Measurements from ENCODE around the gene CHCHD6.

- no peak for TF ChIP-seq POLR2AphosphoS5 (IDR thresholded peaks at IDR 0.05; ENCODE audit: low read depth, low read length)
- TF ChIP-seq SIN3A (IDR thresholded peaks at IDR 0.05; ENCODE audit: borderline replicate concordance, insufficient read depth, low read length) = no peak
Observed at GRCh38 chr3:126832933-126833332, 128.9 kb downstream of the CHCHD6 start.
